ENCODE measurements around the gene CSAG1.

GRCh38 chrX:152738560-152738959, 5.0 kb upstream of the CSAG1 start:
- TF ChIP-seq CTCF (IDR thresholded peaks at IDR 0.05) (no peak), EZH2 (IDR thresholded peaks at IDR 0.05; ENCODE audit: borderline replicate concordance, insufficient read depth, low read depth, low read length, poor library complexity, severe bottlenecking) (no peak)
